Fibroblast of villous mesenchyme (primary cell): ENCODE results near the gene SEMA5A. TPM values are rescaled to one million over a fixed set of nuclear protein-coding genes. Genes with fewer than 3 reads are reported as not detected.
"Not testable (repeated sequence)": the region's sequence is repeated elsewhere in the genome, so short reads cannot be mapped to it uniquely, and the experiment has no call there.

ENCODE experiments used
- DNase-seq: peaks from one replicate; pipeline ENCODE4 v3.0.0-alpha.2; 2010; ENCODE audit warnings: low read depth
- H3K4me3 ChIP-seq: 2 replicates; pipeline ENCODE4 v1.5.1; 2011; ENCODE audit warnings: low read depth, mild to moderate bottlenecking, low read length
- total RNA-seq: library from RNA; depleted of rRNA; stranded (reverse); fragments of >200 nt; gene quantifications from 2 replicates; pipeline ENCODE4 v1.2.3, GENCODE V29; 2012
- TF ChIP-seq, protein P1 (sequence below): IDR thresholded peaks from 2 replicates; pipeline ENCODE4 v1.5.1; 2012; ENCODE audit warnings: low read depth, mild to moderate bottlenecking, low read length; ENCODE audit not compliant: insufficient read depth

The SEMA5A gene
- total RNA-seq, 1 donor = 72.5 TPM

DNA sequence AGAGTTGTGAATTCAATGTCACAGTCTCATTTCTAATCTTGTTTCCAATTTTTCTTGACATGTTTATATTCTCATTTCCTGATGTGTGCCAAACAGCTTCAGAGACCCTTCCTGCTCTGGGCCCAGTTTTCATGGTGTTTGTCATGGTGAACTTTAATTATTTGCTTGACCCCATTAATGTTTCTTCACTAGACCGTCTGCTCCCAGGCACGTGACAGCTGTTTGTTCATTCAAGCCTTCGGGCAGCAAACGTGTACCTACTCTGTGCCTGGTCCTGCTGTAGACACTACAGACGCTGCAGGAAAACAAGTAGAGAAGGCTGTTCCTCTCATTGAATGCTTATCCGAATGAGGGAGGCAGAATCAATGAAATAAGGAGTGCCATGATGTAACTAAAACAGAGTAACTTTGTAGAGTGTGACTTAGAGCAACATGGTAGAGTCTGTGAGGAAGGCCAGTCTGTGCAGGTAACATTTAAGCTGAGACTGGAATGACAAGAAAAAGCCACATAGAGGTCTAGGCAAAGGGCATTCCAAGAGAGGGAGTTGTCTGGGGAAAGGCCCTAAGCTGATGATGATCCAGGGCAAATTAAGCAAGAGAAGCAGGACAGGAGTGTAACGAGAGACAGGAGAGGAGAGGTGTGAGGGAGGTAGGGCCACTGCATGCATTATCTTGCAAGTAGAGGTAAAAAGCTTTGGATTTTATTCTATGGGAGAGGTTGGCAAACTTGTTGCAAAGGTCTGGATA is 191.4 kb downstream of the SEMA5A start:
- DNase-seq = no peak
- H3K4me3 ChIP-seq = no peak overlapping the region
- TF ChIP-seq, protein P1, sequence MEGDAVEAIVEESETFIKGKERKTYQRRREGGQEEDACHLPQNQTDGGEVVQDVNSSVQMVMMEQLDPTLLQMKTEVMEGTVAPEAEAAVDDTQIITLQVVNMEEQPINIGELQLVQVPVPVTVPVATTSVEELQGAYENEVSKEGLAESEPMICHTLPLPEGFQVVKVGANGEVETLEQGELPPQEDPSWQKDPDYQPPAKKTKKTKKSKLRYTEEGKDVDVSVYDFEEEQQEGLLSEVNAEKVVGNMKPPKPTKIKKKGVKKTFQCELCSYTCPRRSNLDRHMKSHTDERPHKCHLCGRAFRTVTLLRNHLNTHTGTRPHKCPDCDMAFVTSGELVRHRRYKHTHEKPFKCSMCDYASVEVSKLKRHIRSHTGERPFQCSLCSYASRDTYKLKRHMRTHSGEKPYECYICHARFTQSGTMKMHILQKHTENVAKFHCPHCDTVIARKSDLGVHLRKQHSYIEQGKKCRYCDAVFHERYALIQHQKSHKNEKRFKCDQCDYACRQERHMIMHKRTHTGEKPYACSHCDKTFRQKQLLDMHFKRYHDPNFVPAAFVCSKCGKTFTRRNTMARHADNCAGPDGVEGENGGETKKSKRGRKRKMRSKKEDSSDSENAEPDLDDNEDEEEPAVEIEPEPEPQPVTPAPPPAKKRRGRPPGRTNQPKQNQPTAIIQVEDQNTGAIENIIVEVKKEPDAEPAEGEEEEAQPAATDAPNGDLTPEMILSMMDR = no peak

DNA sequence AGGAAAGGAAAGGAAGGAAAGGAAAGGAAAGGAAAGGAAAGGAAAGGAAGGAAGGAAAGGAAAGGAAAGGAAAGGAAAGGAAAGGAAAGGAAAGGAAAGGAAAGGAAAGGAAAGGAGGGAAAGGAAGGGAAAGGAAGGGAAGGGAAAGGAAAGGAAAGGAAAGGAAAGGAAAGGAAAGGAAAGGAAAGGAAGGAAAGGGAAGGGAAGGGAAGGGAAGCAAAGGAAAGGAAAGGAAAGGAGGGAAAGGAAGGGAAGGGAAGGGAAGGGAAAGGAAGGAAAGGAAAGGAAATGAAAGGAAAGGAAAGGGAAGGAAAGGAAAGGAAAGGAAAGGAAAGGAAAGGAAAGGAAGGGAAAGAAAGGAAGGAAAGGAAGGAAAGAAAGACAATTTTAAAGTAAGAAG is 192.8 kb downstream of the SEMA5A start:
- DNase-seq, H3K4me3 ChIP-seq: not testable (repeated sequence)

DNA sequence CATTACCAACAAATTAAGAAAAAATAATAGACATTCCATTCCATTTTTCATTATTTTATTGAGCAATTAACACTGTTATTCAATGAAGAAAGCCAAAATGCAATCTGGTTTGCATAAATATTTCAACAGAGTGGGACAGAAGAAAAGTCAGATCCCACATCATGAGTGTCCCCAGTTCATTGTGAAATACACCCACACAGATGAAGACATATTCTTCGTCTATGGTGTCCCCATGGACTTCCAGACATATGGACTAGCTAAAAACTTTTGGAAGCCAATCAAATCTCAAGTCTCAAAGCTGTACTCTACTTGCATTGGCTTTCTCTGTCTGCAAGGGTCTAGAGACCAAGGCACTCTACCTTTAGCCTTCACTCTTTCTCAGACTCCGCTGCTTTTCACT is 194.3 kb downstream of the SEMA5A start:
- no peak overlapping the region for H3K4me3 ChIP-seq
- TF ChIP-seq, protein P1 = no peak
- DNase-seq = peak; percentile 50

DNA sequence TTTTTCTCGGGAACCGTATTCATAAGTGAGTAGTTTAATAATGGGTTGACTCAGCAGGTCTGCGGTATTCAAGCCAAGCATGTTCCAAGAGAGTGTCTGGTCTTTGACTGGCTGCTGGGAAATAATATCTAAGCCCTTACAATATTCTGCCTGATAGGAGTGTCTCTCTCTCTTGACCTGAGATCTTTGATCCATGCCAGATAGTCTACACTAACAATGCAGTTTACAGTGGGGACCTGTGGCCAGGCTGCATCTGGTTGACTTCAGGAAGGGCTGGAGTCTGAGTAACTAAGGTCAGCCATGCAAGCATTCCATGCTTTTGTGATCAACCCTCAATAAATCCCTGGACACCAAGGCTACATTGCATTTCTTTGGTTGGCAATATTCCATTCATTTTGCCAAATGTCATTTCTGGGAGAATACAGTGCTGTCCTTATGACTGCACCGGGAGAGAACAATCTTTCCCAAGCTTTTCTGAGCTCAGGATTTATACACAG is 195.5 kb downstream of the SEMA5A start:
- H3K4me3 ChIP-seq = no peak overlapping the region
- TF ChIP-seq, protein P1 = no peak
- peak; percentile 43 for DNase-seq

DNA sequence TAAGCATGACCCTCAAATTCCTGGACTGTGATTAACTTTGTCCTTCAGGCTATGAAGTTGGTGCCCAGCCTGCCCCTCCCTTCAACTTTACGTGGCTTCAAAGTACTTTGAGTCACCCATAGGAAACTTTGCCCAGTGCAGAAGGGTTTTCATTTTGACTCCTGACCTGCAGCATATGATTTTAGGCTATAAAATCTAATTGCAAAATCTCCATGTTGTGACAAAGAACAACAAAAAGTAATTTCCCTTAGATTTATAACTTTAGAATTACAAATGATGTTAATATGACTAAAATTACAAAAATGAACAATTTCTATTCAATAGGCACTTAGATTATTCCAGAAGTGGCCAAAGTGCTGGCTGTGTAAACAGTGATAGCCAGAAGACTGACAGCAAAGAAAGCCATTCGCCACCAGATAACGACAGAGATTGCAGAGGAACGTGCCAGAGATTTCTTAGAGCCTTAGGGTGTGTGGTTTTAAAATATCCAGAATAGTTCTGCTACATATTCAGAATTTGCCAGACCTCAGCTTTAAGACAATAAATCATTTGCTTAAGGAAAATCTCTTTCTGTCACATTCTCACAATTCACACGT is 197.4 kb downstream of the SEMA5A start:
- DNase-seq = peak; percentile 88

DNA sequence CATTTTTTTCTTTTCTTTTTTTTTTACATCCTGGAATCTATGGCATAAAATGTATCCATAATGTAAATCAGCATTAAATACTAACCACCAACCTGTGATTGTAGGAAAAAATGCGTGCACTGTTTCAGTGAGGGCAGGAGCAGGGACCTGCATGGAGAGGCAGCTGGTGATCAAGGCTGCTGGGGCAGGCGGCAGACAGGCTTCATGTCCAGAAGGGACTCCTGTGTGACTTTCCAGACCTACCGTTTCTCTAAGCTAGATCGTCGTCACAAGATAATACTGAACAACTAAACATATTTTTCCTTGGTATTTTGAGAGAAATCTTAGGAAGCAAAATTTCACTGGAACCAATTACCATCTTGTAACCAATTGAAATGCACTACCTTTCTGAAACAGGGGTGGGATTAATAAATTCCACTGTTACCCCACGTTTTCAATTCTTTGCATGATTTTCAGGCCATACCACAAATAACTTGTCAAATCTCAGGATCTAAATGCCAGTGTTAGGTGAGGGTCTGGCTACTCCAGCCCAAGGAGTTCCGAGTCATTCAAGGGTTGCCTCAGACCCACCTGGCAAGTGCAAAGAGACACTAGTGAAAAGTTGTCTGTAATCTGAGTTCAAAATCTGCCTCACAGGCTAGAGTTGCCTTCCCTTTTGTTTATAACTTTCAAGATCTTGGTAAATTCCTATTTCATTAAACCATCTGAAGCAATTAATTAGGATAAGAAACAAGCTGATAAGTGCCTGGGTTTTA is 198.2 kb downstream of the SEMA5A start:
- TF ChIP-seq, protein P1 = no peak
- H3K4me3 ChIP-seq = no peak overlapping the region
- DNase-seq = no peak

More for the DNA sequence above, 197.4 kb downstream of the SEMA5A start:
- H3K4me3 ChIP-seq = no peak overlapping the region
- TF ChIP-seq, protein P1 = no peak

DNA sequence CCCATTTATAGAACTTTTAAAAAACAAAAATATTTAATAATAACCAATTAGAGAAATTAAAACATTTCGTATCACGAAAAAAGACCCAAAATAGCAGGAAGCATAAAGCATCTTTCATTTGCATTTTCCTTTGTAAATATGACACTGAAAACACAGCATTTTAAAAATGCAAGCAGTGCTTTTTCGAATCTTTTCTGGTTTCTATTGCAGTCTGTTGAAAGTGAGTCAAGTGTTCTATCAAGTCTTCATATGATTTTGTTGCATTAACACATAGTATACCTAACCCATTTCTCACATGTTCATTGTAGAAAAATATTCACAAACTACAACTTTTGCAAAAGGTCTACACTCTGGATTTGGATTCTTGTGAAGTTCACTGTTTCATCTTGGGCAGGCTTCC is 198.8 kb downstream of the SEMA5A start:
- DNase-seq = no peak
- TF ChIP-seq, protein P1 = no peak
- no peak overlapping the region for H3K4me3 ChIP-seq
